Measurements from ENCODE around the gene BAIAP2.

BAIAP2 gene

DNA sequence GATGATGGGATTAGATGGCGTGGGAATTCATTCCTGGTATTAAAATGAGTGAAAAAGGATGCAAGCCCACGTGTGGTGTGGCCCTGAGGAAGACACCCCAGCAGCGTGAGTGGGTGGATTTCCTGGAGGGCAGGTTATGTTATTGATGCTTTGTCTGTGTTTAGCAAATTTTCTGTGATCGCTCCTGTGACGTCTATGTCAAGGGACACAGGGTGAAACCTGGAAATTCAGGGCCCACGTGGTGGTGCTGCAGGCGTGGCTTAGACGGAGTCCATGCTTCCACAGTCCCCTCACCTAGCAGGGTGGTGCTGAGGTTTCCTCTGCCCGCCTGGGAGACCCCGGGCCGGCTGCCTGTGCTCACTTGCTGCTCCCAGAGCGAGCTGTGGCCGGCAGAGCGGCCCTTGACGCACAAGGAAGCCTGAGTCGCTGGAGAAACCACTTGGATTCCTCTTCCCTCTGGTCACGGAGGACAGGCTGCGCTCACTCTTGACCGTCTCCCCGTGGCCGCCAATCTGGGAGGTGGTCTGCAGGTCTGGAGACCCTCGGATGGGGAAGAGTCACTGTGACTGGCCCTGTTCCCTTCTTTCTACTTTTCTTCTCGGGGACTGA is 23.4 kb downstream of the BAIAP2 start:
- TF ChIP-seq SIN3A (IDR thresholded peaks at IDR 0.05; ENCODE audit: borderline replicate concordance, insufficient read depth, low read length) (no peak), TAF1 (IDR thresholded peaks at IDR 0.05; ENCODE audit: borderline replicate concordance, insufficient read depth, low read length) (no peak), FOXP2 (optimal IDR thresholded peaks at IDR 0.05; ENCODE audit: borderline replicate concordance, extremely low read depth, extremely low read length, insufficient read depth) (no peak), REST (IDR thresholded peaks at IDR 0.05; ENCODE audit: insufficient read depth in 1 of 2, low read depth in 2 of 2, low read length in 2 of 2) (no peak), POLR2AphosphoS5 (IDR thresholded peaks at IDR 0.05; ENCODE audit: low read depth, low read length) (no peak; the same call in 1 of the 2 replicates)

- no peak for TF ChIP-seq TAF1 (IDR thresholded peaks at IDR 0.05; ENCODE audit: borderline replicate concordance, insufficient read depth, low read length)
- no peak for TF ChIP-seq SIN3A (IDR thresholded peaks at IDR 0.05; ENCODE audit: borderline replicate concordance, insufficient read depth, low read length)
- no peak for TF ChIP-seq REST (IDR thresholded peaks at IDR 0.05; ENCODE audit: insufficient read depth in 1 of 2, low read depth in 2 of 2, low read length in 2 of 2)
- TF ChIP-seq POLR2AphosphoS5 (IDR thresholded peaks at IDR 0.05; ENCODE audit: low read depth, low read length) = no peak
- TF ChIP-seq FOXP2 (optimal IDR thresholded peaks at IDR 0.05; ENCODE audit: borderline replicate concordance, extremely low read depth, extremely low read length, insufficient read depth) = no peak
These were observed 24.1 kb downstream of the BAIAP2 start for GRCh38 chr17:81059026-81059425.

GRCh38 chr17:81060416-81060815 is 25.5 kb downstream of the BAIAP2 start:
- no peak for TF ChIP-seq REST (IDR thresholded peaks at IDR 0.05; ENCODE audit: insufficient read depth in 1 of 2, low read depth in 2 of 2, low read length in 2 of 2)
- no peak for TF ChIP-seq TAF1 (IDR thresholded peaks at IDR 0.05; ENCODE audit: borderline replicate concordance, insufficient read depth, low read length)
- no peak for TF ChIP-seq POLR2AphosphoS5 (IDR thresholded peaks at IDR 0.05; ENCODE audit: low read depth, low read length)
- no peak for TF ChIP-seq FOXP2 (optimal IDR thresholded peaks at IDR 0.05; ENCODE audit: borderline replicate concordance, extremely low read depth, extremely low read length, insufficient read depth)
- TF ChIP-seq SIN3A (IDR thresholded peaks at IDR 0.05; ENCODE audit: borderline replicate concordance, insufficient read depth, low read length) = no peak

- TF ChIP-seq POLR2AphosphoS5 (IDR thresholded peaks at IDR 0.05; ENCODE audit: low read depth, low read length) = no peak; the same call in 1 of the 2 replicates
- TF ChIP-seq FOXP2 (optimal IDR thresholded peaks at IDR 0.05; ENCODE audit: borderline replicate concordance, extremely low read depth, extremely low read length, insufficient read depth) = no peak
- no peak for TF ChIP-seq REST (IDR thresholded peaks at IDR 0.05; ENCODE audit: insufficient read depth in 1 of 2, low read depth in 2 of 2, low read length in 2 of 2)
- TF ChIP-seq SIN3A (IDR thresholded peaks at IDR 0.05; ENCODE audit: borderline replicate concordance, insufficient read depth, low read length) = no peak
- TF ChIP-seq TAF1 (IDR thresholded peaks at IDR 0.05; ENCODE audit: borderline replicate concordance, insufficient read depth, low read length) = no peak
These were observed 26.2 kb downstream of the BAIAP2 start for GRCh38 chr17:81061027-81061735.

All from PFSK-1 (cell line).